ENCODE data around the gene MT4.

Gene MT4

DNA sequence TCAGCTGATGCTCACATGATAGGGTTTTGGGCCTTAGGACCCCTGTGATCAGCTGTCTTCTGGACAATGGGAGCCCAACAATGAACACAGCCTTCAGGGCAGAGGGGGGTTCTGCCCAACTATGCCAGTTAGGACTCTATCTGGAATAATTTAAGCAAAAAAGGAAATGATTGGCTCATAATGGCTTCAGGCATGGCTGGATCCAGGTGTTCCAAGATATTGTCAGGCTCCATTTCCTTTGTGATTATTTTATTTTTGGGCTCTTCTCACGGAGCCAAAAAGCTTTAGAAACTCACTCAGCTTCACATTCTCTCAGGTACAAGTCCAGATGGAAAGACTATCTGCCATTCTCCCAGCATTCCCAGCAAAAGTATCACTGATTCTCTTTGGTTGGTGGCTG is 40.6 kb downstream of the MT4 start:
- Histone ChIP-seq H3K9me3 (ENCODE audit: control insufficient read depth, insufficient read depth, low read depth, low read length) (no peaks in the 10 kb centered on the region), H3K4me1 (ENCODE audit: control insufficient read depth, insufficient read depth, low read length) (peaks cover 3% of the 10 kb centered on the region; the same call in 1 of the 2 replicates), H3K4me3 (ENCODE audit: low read depth, low read length) (no peak overlapping the region), H3K27ac (ENCODE audit: extremely low read depth, low read depth, low read length) (no peak overlapping the region), H3K36me3 (ENCODE audit: control insufficient read depth in 2 of 2, insufficient read depth in 1 of 2, low read length in 2 of 2) (no peaks in the 10 kb centered on the region)
- no peak for TF ChIP-seq TCF7L2 (IDR thresholded peaks at IDR 0.05; ENCODE audit: borderline replicate concordance, low read depth, low read length)
- TF ChIP-seq ZNF324 (tag by site-specific recombination; IDR thresholded peaks at IDR 0.05) = no peak
- TF ChIP-seq ZNF501 (tag by site-specific recombination; IDR thresholded peaks at IDR 0.05) = no peak
- no peak for TF ChIP-seq KLF9 (tag by site-specific recombination; IDR thresholded peaks at IDR 0.05; ENCODE audit: low read depth)
- no peak for TF ChIP-seq ZNF747 (tag by site-specific recombination; IDR thresholded peaks at IDR 0.05)
- TF ChIP-seq ZNF521 (tag by site-specific recombination; IDR thresholded peaks at IDR 0.05) = no peak
- TF ChIP-seq KLF16 (tag by site-specific recombination; IDR thresholded peaks at IDR 0.05) = no peak
- TF ChIP-seq GFI1B (tag by site-specific recombination; IDR thresholded peaks at IDR 0.05) = no peak
- TF ChIP-seq PBX3 (CRISPR knock-in tag; IDR thresholded peaks at IDR 0.05) = no peak
- no peak for TF ChIP-seq YY1 (tag by site-specific recombination; IDR thresholded peaks at IDR 0.05)
- no peak for TF ChIP-seq ZNF791 (tag by site-specific recombination; IDR thresholded peaks at IDR 0.05)
- ChIA-PET POLR2A (no interaction called here), CTCF (interaction anchor here (0.8 to 6.0 kb wide), 6 partner anchors 9 to 346 kb away, joined by 3 to 66 read pairs (median 5); no protein-coding TSS in a partner anchor)

- Histone ChIP-seq H3K9me3 (ENCODE audit: control insufficient read depth, insufficient read depth, low read depth, low read length) (no peaks in the 10 kb centered on the region), H3K4me3 (ENCODE audit: low read depth, low read length) (no peak overlapping the region), H3K27ac (ENCODE audit: extremely low read depth, low read depth, low read length) (no peak overlapping the region), H3K4me1 (ENCODE audit: control insufficient read depth, insufficient read depth, low read length) (peaks cover 3% of the 10 kb centered on the region; the same call in 1 of the 2 replicates), H3K36me3 (ENCODE audit: control insufficient read depth in 2 of 2, insufficient read depth in 1 of 2, low read length in 2 of 2) (no peaks in the 10 kb centered on the region)
- TF ChIP-seq PBX3 (CRISPR knock-in tag; IDR thresholded peaks at IDR 0.05) (no peak), ZNF473 (tag by site-specific recombination; IDR thresholded peaks at IDR 0.05) (no peak), HOXC10 (CRISPR knock-in tag; IDR thresholded peaks at IDR 0.05) (no peak), ZNF777 (tag by site-specific recombination; IDR thresholded peaks at IDR 0.05; ENCODE audit: borderline replicate concordance) (no peak), ZNF544 (tag by site-specific recombination; IDR thresholded peaks at IDR 0.05) (no peak), ZNF354C (tag by site-specific recombination; IDR thresholded peaks at IDR 0.05; ENCODE audit: borderline replicate concordance, low read depth) (no peak), ZNF654 (tag by site-specific recombination; IDR thresholded peaks at IDR 0.05; ENCODE audit: low read depth) (no peak)
- ChIA-PET CTCF (interaction anchor here (1.2 to 6.0 kb wide), 4 partner anchors 17 to 346 kb away, joined by 3 to 66 read pairs (median 23); no protein-coding TSS in a partner anchor), POLR2A (no interaction called here)
Observed at GRCh38 chr16:56606071-56606475, 41.2 kb downstream of the MT4 start.

DNA sequence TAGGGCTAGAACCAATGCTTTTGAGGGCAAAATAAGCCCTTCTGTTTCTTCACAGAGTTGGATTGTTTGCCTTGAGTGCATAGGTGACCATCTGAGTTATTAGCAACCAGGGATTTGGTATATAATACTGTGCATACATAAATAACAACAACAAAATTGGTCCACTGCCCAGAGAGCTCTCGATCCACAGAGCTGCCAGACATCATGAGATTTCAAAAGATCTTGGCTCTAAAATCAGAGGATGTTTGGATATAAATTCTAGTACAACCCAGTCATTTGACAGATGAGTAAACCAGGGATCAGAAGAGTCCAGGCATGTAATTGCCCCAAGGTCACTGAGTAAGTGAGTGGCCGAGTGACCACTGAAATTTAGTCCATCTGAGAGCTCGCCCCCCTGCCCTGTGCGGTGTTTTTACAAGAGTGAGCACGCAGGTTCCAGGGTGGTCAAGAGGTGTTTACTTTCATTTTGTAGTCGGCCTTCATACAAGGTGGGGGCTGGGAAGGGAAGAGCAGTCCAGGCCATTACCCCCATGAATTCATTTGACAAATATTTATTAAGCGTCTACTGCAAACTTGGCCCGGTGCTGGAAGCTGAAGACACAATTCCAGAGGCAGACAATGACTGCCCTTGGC is 41.7 kb downstream of the MT4 start:
- CTCF ChIA-PET = interaction anchor here (0.6 to 4.7 kb wide), 4 partner anchors 17 to 345 kb away, joined by 3 to 66 read pairs (median 4); no protein-coding TSS in a partner anchor
- Histone ChIP-seq H3K27ac (ENCODE audit: extremely low read depth, low read depth, low read length) (no peak overlapping the region), H3K9me3 (ENCODE audit: control insufficient read depth, insufficient read depth, low read depth, low read length) (no peaks in the 10 kb centered on the region), H3K4me1 (ENCODE audit: control insufficient read depth, insufficient read depth, low read length) (peaks cover 3% of the 10 kb centered on the region; the same call in 1 of the 2 replicates), H3K4me3 (ENCODE audit: low read depth, low read length) (no peak overlapping the region), H3K36me3 (ENCODE audit: control insufficient read depth in 2 of 2, insufficient read depth in 1 of 2, low read length in 2 of 2) (no peaks in the 10 kb centered on the region)
- POLR2A ChIA-PET = no interaction called here
- TF ChIP-seq, protein P1, sequence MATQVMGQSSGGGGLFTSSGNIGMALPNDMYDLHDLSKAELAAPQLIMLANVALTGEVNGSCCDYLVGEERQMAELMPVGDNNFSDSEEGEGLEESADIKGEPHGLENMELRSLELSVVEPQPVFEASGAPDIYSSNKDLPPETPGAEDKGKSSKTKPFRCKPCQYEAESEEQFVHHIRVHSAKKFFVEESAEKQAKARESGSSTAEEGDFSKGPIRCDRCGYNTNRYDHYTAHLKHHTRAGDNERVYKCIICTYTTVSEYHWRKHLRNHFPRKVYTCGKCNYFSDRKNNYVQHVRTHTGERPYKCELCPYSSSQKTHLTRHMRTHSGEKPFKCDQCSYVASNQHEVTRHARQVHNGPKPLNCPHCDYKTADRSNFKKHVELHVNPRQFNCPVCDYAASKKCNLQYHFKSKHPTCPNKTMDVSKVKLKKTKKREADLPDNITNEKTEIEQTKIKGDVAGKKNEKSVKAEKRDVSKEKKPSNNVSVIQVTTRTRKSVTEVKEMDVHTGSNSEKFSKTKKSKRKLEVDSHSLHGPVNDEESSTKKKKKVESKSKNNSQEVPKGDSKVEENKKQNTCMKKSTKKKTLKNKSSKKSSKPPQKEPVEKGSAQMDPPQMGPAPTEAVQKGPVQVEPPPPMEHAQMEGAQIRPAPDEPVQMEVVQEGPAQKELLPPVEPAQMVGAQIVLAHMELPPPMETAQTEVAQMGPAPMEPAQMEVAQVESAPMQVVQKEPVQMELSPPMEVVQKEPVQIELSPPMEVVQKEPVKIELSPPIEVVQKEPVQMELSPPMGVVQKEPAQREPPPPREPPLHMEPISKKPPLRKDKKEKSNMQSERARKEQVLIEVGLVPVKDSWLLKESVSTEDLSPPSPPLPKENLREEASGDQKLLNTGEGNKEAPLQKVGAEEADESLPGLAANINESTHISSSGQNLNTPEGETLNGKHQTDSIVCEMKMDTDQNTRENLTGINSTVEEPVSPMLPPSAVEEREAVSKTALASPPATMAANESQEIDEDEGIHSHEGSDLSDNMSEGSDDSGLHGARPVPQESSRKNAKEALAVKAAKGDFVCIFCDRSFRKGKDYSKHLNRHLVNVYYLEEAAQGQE (tag by site-specific recombination; IDR thresholded peaks at IDR 0.05) = no peak
- TF ChIP-seq ZNF132 (tag by site-specific recombination; IDR thresholded peaks at IDR 0.05; ENCODE audit: borderline replicate concordance) (no peak), ZNF10 (tag by site-specific recombination; IDR thresholded peaks at IDR 0.05) (no peak)
